Peyer's patch (tissue), 4 donors: ENCODE data around the gene DOHH.

Experiments used
- POLR2A ChIP-seq, 2 donors: fragments of 450-650 bp; IDR thresholded peaks; one replicate each; pipeline ENCODE4 v1.5.1; 2017; ENCODE audit warnings: antibody characterized with exemption in 2 of 2, mild to moderate bottlenecking in 2 of 2, moderate library complexity in 2 of 2
- TF ChIP-seq, protein P1 (sequence below), 6 experiments: fragments of 450-650 bp in 4 of 6; fragments of 200-600 bp in 2 of 6; sonication (generic) in 1 of 6; IDR thresholded peaks; one replicate each; pipeline ENCODE4 v1.5.1; 2017 to 2019; ENCODE audit warnings: antibody characterized with exemption in 6 of 6, mild to moderate bottlenecking in 3 of 6, moderate library complexity in 1 of 6

DNA sequence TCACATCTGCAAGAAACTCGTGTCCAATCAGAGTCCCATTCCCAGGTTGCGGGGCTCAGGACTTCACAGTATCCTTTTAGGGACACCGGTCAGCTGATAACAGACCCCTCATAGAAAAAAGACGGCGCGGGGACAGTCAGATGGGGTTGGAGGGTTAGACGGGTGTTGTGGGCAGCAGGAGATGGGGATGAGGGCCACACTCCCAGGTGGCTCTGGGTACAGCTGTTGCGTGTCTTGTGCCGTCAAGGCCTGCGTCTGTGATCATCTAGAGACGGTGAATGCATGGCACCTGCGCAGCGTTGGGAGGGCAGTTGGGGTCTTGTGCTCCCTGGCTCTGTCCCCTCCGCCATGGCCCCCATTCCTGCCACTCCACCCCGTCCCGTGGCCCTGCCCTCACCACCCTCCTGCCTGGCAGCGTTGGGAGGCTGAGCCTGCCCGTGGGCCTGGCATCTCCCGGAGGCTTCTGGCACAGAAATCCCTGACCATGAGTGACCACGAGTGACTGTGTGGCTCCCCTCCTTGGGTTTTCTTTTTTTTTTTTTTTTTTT, 24.5 kb upstream of the DOHH start:
- TF ChIP-seq, protein P1, sequence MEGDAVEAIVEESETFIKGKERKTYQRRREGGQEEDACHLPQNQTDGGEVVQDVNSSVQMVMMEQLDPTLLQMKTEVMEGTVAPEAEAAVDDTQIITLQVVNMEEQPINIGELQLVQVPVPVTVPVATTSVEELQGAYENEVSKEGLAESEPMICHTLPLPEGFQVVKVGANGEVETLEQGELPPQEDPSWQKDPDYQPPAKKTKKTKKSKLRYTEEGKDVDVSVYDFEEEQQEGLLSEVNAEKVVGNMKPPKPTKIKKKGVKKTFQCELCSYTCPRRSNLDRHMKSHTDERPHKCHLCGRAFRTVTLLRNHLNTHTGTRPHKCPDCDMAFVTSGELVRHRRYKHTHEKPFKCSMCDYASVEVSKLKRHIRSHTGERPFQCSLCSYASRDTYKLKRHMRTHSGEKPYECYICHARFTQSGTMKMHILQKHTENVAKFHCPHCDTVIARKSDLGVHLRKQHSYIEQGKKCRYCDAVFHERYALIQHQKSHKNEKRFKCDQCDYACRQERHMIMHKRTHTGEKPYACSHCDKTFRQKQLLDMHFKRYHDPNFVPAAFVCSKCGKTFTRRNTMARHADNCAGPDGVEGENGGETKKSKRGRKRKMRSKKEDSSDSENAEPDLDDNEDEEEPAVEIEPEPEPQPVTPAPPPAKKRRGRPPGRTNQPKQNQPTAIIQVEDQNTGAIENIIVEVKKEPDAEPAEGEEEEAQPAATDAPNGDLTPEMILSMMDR (IDR thresholded peaks at IDR 0.05) = no peak
- no peak for TF ChIP-seq POLR2A (IDR thresholded peaks at IDR 0.05)
